SK-N-SH treated with all-trans-retinoic acid at 6 μM for 48 hours (cell line): ENCODE measurements around the gene RASSF5.

Experiments used
- ATAC-seq: fragments of 200-7000 bp; cut with Tn5 transposase; 3 replicates; pipeline ENCODE4 v1.9.1; 2020; ENCODE audit warnings: mild to moderate bottlenecking, moderate library complexity
- ARNTL ChIP-seq: fragments of 450-650 bp; formaldehyde crosslinking; IDR thresholded peaks from 2 replicates; pipeline ENCODE4 v1.5.0; 2020; ENCODE audit warnings: low read depth, mild to moderate bottlenecking, moderate library complexity, borderline replicate concordance
- BACH2 ChIP-seq: fragments of 250-450 bp; sonication (Bioruptor Pico); IDR thresholded peaks from 2 replicates; pipeline ENCODE4 v1.9.0; 2021; ENCODE audit warnings: mild to moderate bottlenecking, borderline replicate concordance
- CREB5 ChIP-seq: fragments of 250-450 bp; sonication (Bioruptor Pico); IDR thresholded peaks from 2 replicates; pipeline ENCODE4 v1.5.1; 2020; ENCODE audit warnings: low read depth, mild to moderate bottlenecking, moderate library complexity
- CSDC2 ChIP-seq: fragments of 250-450 bp; sonication (Bioruptor Pico); IDR thresholded peaks from 2 replicates; pipeline ENCODE4 v1.5.0; 2020; ENCODE audit warnings: mild to moderate bottlenecking, moderate library complexity
- ESRRG ChIP-seq: fragments of 250-450 bp; sonication (Bioruptor Pico); IDR thresholded peaks from 2 replicates; pipeline ENCODE4 v1.6.1; 2021; ENCODE audit warnings: mild to moderate bottlenecking
- GLIS3 ChIP-seq: fragments of 250-450 bp; sonication (Bioruptor Pico); IDR thresholded peaks from 2 replicates; pipeline ENCODE4 v1.5.0; 2020; ENCODE audit warnings: mild to moderate bottlenecking, moderate library complexity
- ISL1 ChIP-seq: fragments of 250-450 bp; sonication (Bioruptor Pico); IDR thresholded peaks from 2 replicates; pipeline ENCODE4 v2.1.2; 2022; ENCODE audit warnings: mild to moderate bottlenecking, moderate library complexity
- OSR1 ChIP-seq: fragments of 250-450 bp; sonication (Bioruptor Pico); IDR thresholded peaks from 2 replicates; pipeline ENCODE4 v1.8.0; 2022; ENCODE audit warnings: moderate library complexity, mild to moderate bottlenecking, inconsistent platforms
- PATZ1 ChIP-seq: fragments of 250-450 bp; sonication (Bioruptor Pico); IDR thresholded peaks from 2 replicates; pipeline ENCODE4 v1.8.0; 2020; ENCODE audit warnings: mild to moderate bottlenecking, moderate library complexity, borderline replicate concordance
- PPARA ChIP-seq: fragments of 250-450 bp; sonication (Bioruptor Pico); IDR thresholded peaks from 2 replicates; pipeline ENCODE4 v1.5.0; 2020; ENCODE audit warnings: mild to moderate bottlenecking, borderline replicate concordance
- SNAI2 ChIP-seq: fragments of 250-450 bp; sonication (Bioruptor Pico); IDR thresholded peaks from 2 replicates; pipeline ENCODE4 v1.5.0; 2020; ENCODE audit warnings: mild to moderate bottlenecking, moderate library complexity
- TCF4 ChIP-seq: fragments of 250-450 bp; sonication (Bioruptor Pico); IDR thresholded peaks from 2 replicates; pipeline ENCODE4 v1.8.0; 2021; ENCODE audit warnings: mild to moderate bottlenecking, moderate library complexity, borderline replicate concordance
- TOX ChIP-seq: fragments of 250-450 bp; sonication (Bioruptor Pico); IDR thresholded peaks from 2 replicates; pipeline ENCODE4 v1.8.0; 2021; ENCODE audit warnings: mild to moderate bottlenecking, moderate library complexity, borderline replicate concordance
- TSHZ2 ChIP-seq: fragments of 250-450 bp; sonication (Bioruptor Pico); IDR thresholded peaks from 2 replicates; pipeline ENCODE4 v1.5.0; 2020; ENCODE audit warnings: mild to moderate bottlenecking, moderate library complexity
- ZC3H10 ChIP-seq: fragments of 250-450 bp; sonication (Bioruptor Pico); IDR thresholded peaks from 2 replicates; pipeline ENCODE4 v1.5.1; 2021; ENCODE audit warnings: mild to moderate bottlenecking, moderate library complexity
- ZFP3 ChIP-seq: fragments of 250-450 bp; sonication (Bioruptor Pico); IDR thresholded peaks from 2 replicates; pipeline ENCODE4 v1.5.0; 2020; ENCODE audit warnings: mild to moderate bottlenecking, moderate library complexity
- ZFP30 ChIP-seq: fragments of 450-650 bp; formaldehyde crosslinking; IDR thresholded peaks from 2 replicates; pipeline ENCODE4 v1.5.0; 2022; ENCODE audit warnings: mild to moderate bottlenecking, moderate library complexity
- ZNF565 ChIP-seq: fragments of 450-650 bp; formaldehyde crosslinking; conservative IDR thresholded peaks from 2 replicates; pipeline ENCODE4 v1.5.0; 2020; ENCODE audit warnings: low read depth, mild to moderate bottlenecking, moderate library complexity
- ZNF70 ChIP-seq: fragments of 450-650 bp; formaldehyde crosslinking; IDR thresholded peaks from 2 replicates; pipeline ENCODE4 v1.5.0; 2020; ENCODE audit warnings: mild to moderate bottlenecking, moderate library complexity
- ZNF8 ChIP-seq: fragments of 450-650 bp; formaldehyde crosslinking; IDR thresholded peaks from 2 replicates; pipeline ENCODE4 v1.5.0; 2020; ENCODE audit warnings: mild to moderate bottlenecking, moderate library complexity
- TF ChIP-seq, protein P1 (sequence below): fragments of 250-450 bp; sonication (Bioruptor Pico); IDR thresholded peaks from 2 replicates; pipeline ENCODE4 v1.5.1; 2021; ENCODE audit warnings: mild to moderate bottlenecking, moderate library complexity
- TF ChIP-seq, protein P2 (sequence below): fragments of 250-450 bp; sonication (Bioruptor Pico); IDR thresholded peaks from 2 replicates; pipeline ENCODE4 v1.8.0; 2021; ENCODE audit warnings: low read depth, mild to moderate bottlenecking, moderate library complexity, borderline replicate concordance

Gene RASSF5

GRCh38 chr1:206484901-206485300, 22.4 kb upstream of the RASSF5 start:
- no peak for ATAC-seq

DNA sequence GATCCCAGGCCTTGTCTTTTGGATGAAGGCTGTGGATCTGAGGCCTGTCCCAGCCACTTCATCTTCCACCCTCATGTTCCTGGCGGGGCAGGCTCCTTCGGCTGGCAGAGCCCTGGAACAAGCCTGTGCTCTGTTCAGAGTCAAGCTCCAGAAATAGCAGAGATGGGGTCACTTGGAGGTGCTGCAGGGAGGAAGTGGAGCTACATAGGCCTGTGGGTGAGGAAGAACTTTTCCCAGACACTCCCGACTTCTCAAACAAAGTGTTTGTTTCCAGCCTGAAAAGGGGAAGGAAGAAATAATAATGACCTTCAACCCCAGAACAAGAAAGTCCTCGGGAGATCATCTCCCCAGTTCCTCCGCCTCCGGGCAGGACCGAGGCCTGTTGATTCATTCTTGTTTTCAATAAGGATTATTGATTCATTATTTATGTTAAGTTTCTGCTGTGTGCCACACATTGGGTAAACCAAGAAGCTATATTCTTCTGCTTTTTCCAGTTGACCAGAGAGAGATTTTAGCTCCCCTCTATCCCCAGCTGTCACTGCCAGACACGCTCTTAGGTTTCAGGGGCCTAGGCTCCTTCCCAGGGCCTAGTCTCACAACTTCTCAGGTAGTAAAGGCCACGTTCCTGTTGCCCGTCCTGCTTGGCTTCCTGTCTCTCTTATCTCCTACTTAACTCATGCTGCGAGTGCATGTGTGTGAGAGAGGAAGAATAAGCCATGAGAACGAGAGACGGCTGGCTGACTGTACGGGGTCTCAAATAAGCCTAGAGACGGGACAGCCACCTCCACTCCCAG, 20.1 kb upstream of the RASSF5 start:
- no peak for ATAC-seq
- TF ChIP-seq PPARA (CRISPR knock-in tag) (no peak), SNAI2 (CRISPR knock-in tag) (no peak), BACH2 (CRISPR knock-in tag) (no peak), ZFP3 (CRISPR knock-in tag) (no peak), ZFP30 (CRISPR knock-in tag) (no peak), ZNF8 (CRISPR knock-in tag) (no peak), TCF4 (no peak), OSR1 (CRISPR knock-in tag) (no peak), ZC3H10 (CRISPR knock-in tag) (no peak), ZNF565 (no peak), PATZ1 (no peak)
- TF ChIP-seq, protein P1, sequence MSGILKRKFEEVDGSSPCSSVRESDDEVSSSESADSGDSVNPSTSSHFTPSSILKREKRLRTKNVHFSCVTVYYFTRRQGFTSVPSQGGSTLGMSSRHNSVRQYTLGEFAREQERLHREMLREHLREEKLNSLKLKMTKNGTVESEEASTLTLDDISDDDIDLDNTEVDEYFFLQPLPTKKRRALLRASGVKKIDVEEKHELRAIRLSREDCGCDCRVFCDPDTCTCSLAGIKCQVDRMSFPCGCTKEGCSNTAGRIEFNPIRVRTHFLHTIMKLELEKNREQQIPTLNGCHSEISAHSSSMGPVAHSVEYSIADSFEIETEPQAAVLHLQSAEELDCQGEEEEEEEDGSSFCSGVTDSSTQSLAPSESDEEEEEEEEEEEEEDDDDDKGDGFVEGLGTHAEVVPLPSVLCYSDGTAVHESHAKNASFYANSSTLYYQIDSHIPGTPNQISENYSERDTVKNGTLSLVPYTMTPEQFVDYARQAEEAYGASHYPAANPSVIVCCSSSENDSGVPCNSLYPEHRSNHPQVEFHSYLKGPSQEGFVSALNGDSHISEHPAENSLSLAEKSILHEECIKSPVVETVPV, result no peak

More at GRCh38 chr1:206484901-206485300, 22.4 kb upstream of the RASSF5 start:
- no peak for TF ChIP-seq ESRRG (CRISPR knock-in tag)
- no peak for TF ChIP-seq TCF4
- TF ChIP-seq ARNTL (CRISPR knock-in tag), result no peak
- TF ChIP-seq PATZ1, result no peak
- no peak for TF ChIP-seq OSR1 (CRISPR knock-in tag)
- no peak for TF ChIP-seq TOX (CRISPR knock-in tag)
- no peak for TF ChIP-seq CSDC2 (CRISPR knock-in tag)
- TF ChIP-seq TSHZ2 (CRISPR knock-in tag), result no peak
- TF ChIP-seq ZFP3 (CRISPR knock-in tag), result no peak
- TF ChIP-seq GLIS3 (CRISPR knock-in tag), result no peak
- TF ChIP-seq ZNF70 (CRISPR knock-in tag), result no peak
- TF ChIP-seq ZFP30 (CRISPR knock-in tag), result no peak
- TF ChIP-seq, protein P2, sequence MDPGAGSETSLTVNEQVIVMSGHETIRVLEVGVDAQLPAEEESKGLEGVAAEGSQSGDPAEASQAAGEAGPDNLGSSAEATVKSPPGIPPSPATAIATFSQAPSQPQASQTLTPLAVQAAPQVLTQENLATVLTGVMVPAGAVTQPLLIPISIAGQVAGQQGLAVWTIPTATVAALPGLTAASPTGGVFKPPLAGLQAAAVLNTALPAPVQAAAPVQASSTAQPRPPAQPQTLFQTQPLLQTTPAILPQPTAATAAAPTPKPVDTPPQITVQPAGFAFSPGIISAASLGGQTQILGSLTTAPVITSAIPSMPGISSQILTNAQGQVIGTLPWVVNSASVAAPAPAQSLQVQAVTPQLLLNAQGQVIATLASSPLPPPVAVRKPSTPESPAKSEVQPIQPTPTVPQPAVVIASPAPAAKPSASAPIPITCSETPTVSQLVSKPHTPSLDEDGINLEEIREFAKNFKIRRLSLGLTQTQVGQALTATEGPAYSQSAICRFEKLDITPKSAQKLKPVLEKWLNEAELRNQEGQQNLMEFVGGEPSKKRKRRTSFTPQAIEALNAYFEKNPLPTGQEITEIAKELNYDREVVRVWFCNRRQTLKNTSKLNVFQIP (CRISPR knock-in tag), result no peak
- TF ChIP-seq ZNF565, result no peak
- no peak for TF ChIP-seq ZC3H10 (CRISPR knock-in tag)
- no peak for TF ChIP-seq ISL1 (CRISPR knock-in tag)
- TF ChIP-seq BACH2 (CRISPR knock-in tag), result no peak
- TF ChIP-seq CREB5 (CRISPR knock-in tag), result no peak
- no peak for TF ChIP-seq SNAI2 (CRISPR knock-in tag)
